Kidney epithelial cell (primary cell): ENCODE measurements around the gene CCNQ. TPM values are rescaled to one million over a fixed set of nuclear protein-coding genes. Genes with fewer than 3 reads are reported as not detected.
A peak's percentile ranks its signal among the peaks of the same experiment; 100 is the strongest.

Experiments
- DNase-seq: peaks from one replicate; pipeline ENCODE4 v3.0.0-alpha.2; 2010; ENCODE audit warnings: low read depth
- H3K27me3 ChIP-seq: 2 replicates; pipeline ENCODE4 v1.6.0; 2011; ENCODE audit warnings: low read length; ENCODE audit not compliant: control insufficient read depth, insufficient read depth
- H3K36me3 ChIP-seq: 2 replicates; pipeline ENCODE4 v1.5.1; 2011; ENCODE audit warnings: low read length; ENCODE audit not compliant: control insufficient read depth, insufficient read depth
- H3K4me3 ChIP-seq: 2 replicates; pipeline ENCODE4 v1.5.1; 2011; ENCODE audit warnings: low read depth, mild to moderate bottlenecking, control low read depth, low read length
- CTCF ChIP-seq: IDR thresholded peaks from 2 replicates; pipeline ENCODE4 v1.5.1; 2011; ENCODE audit warnings: mild to moderate bottlenecking, moderate library complexity, low read length, control low read depth, inconsistent platforms; ENCODE audit not compliant: insufficient read depth, poor library complexity, severe bottlenecking
- total RNA-seq: library from RNA; depleted of rRNA; stranded (reverse); fragments of >200 nt; gene quantifications from 2 replicates; pipeline ENCODE4 v1.2.3, GENCODE V29; 2015

The CCNQ gene
- total RNA-seq = 29.3 and 36.6 TPM in 2 replicates

- no peak for DNase-seq
- Histone ChIP-seq H3K4me3 (peak within 1 kb of the TSS; percentile 63), H3K27me3 (no peaks in the 10 kb centered on the region), H3K36me3 (no peaks in the 10 kb centered on the region)
- TF ChIP-seq CTCF = no peak
These were observed at the start of gene CCNQ for GRCh38 chrX:153598541-153599191. Gene CCNQ (minus strand): TSS chrX:153599139. CDS start chrX:153599073, 66 bp downstream.

GRCh38 chrX:153647461-153648357 lies 48.8 kb upstream of the CCNQ start:
- TF ChIP-seq CTCF = no peak
- Histone ChIP-seq H3K36me3 (no peaks in the 10 kb centered on the region), H3K27me3 (peaks cover 50% of the 10 kb centered on the region), H3K4me3 (no peak overlapping the region)
- DNase-seq = no peak

GRCh38 chrX:153646620-153647373 lies 47.9 kb upstream of the CCNQ start, which contains the start of gene DUSP9:
Gene DUSP9 (plus strand): TSS chrX:153647203. CDS start chrX:153647954, 751 bp downstream.
- Histone ChIP-seq H3K27me3 (peaks cover 58% of the 10 kb centered on the region), H3K4me3 (no peak within 1 kb of the TSS), H3K36me3 (no peaks in the 10 kb centered on the region)
- no peak for DNase-seq
- no peak for TF ChIP-seq CTCF

- no peaks in the 10 kb centered on the region for H3K36me3 ChIP-seq
- peaks cover 66% of the 10 kb centered on the region for H3K27me3 ChIP-seq
- no peak for DNase-seq
- no peak overlapping the region for H3K4me3 ChIP-seq
- no peak for TF ChIP-seq CTCF
These were observed 47.1 kb upstream of the CCNQ start for GRCh38 chrX:153645921-153646488.

- DNase-seq = no peak
- H3K27me3 ChIP-seq = peaks cover 69% of the 10 kb centered on the region
- H3K36me3 ChIP-seq = no peaks in the 10 kb centered on the region
- TF ChIP-seq CTCF = no peak
- no peak overlapping the region for H3K4me3 ChIP-seq
These were observed 46.2 kb upstream of the CCNQ start for GRCh38 chrX:153645151-153645550.
